GM12878 (cell line): ENCODE measurements around the gene TTC23. TPM values are rescaled to one million over a fixed set of nuclear protein-coding genes. Genes with fewer than 3 reads are reported as not detected.

Source experiments
- ATAC-seq: fragments of 200-7000 bp; cut with Tn5 transposase; 3 replicates; pipeline ENCODE4 v1.9.1; 2020; ENCODE audit warnings: mild to moderate bottlenecking, moderate library complexity
- BruUV-seq: library from RNA; stranded (reverse); fragments of 400-500 nt; replicated peaks from 2 replicates; lab custom pipeline; 2021; lab: Mats Ljungman, UMichigan
- CTCF ChIA-PET: fragments of 300-600 bp; sonication (Branson Sonifier 250); formaldehyde crosslinking; extraction: SDS; loops from one replicate; lab custom pipeline; 2021; ENCODE audit warnings: inconsistent platforms; lab: Yijun Ruan, JAX
- POLR2A ChIA-PET: fragments of 350-600 bp; formaldehyde crosslinking; extraction: SDS; loops from one replicate; lab custom pipeline; 2021; ENCODE audit warnings: inconsistent platforms; lab: Charles Lee
- RAD21 ChIA-PET: fragments of 300-600 bp; sonication (Branson Sonifier 250); formaldehyde crosslinking; loops from one replicate; lab custom pipeline; 2023; ENCODE audit warnings: antibody characterized with exemption; ENCODE audit not compliant: unreplicated experiment; lab: Charles Lee
- SMC1A ChIA-PET: fragments of 300-600 bp; sonication (Branson Sonifier 250); formaldehyde crosslinking; loops from one replicate; lab custom pipeline; 2023; ENCODE audit not compliant: unreplicated experiment, uncharacterized antibody; lab: Charles Lee
- DNase-seq: peaks from one replicate; pipeline ENCODE4 v3.0.0-alpha.2; 2011; ENCODE audit warnings: low read depth, low spot score
- FAIRE-seq: peaks from 3 replicates; lab custom pipeline; 2011; peaks lifted over from hg19 to GRCh38; lab: Jason Lieb, UNC
- H2AFZ ChIP-seq: 2 replicates; pipeline ENCODE4 v1.6.0; 2011; ENCODE audit warnings: low read depth, low read length, control low read depth; ENCODE audit not compliant: control insufficient read depth
- H3K27ac ChIP-seq: 2 replicates; pipeline ENCODE4 v1.5.1; 2011; ENCODE audit warnings: control low read depth; ENCODE audit not compliant: control insufficient read depth, insufficient read depth
- H3K27me3 ChIP-seq, 2 experiments: replicated peaks in 1 of 2; 2 replicates each; pipeline versions ENCODE4 v1.6.0 to v1.6.1; 2011; ENCODE audit warnings: low read length in 1 of 2; ENCODE audit not compliant: control insufficient read depth in 2 of 2, insufficient read depth in 2 of 2
- H3K36me3 ChIP-seq, 2 experiments: 2 replicates each; pipeline ENCODE4 v1.5.1; 2011; ENCODE audit warnings: low read length in 1 of 2; ENCODE audit not compliant: control insufficient read depth in 2 of 2, insufficient read depth in 2 of 2
- H3K4me1 ChIP-seq: 2 replicates; pipeline ENCODE4 v1.6.1; 2011; ENCODE audit warnings: mild to moderate bottlenecking, low read length, moderate library complexity, mixed read lengths; ENCODE audit not compliant: control insufficient read depth, insufficient read depth
- H3K4me2 ChIP-seq: 2 replicates; pipeline ENCODE4 v1.6.0; 2011; ENCODE audit warnings: control low read depth; ENCODE audit not compliant: control insufficient read depth, insufficient read depth
- H3K4me3 ChIP-seq: fragments of 200-600 bp; sonication (generic); 2 replicates; pipeline ENCODE4 v1.5.1; 2016
- H3K79me2 ChIP-seq: 2 replicates; pipeline ENCODE4 v1.6.0; 2011; ENCODE audit warnings: low read length; ENCODE audit not compliant: control insufficient read depth, insufficient read depth
- H3K9ac ChIP-seq: 2 replicates; pipeline ENCODE4 v1.8.0; 2011; ENCODE audit warnings: low read length, control low read depth, mixed read lengths; ENCODE audit not compliant: control insufficient read depth, insufficient read depth
- H3K9me3 ChIP-seq: replicated peaks from 3 replicates; pipeline ENCODE4 v1.5.1; 2011; ENCODE audit warnings: mild to moderate bottlenecking, low read length; ENCODE audit not compliant: control insufficient read depth, insufficient read depth
- H4K20me1 ChIP-seq: 2 replicates; pipeline ENCODE4 v1.6.0; 2011; ENCODE audit not compliant: control insufficient read depth, insufficient read depth
- BACH1 ChIP-seq: fragments of 450-650 bp; IDR thresholded peaks from 2 replicates; pipeline ENCODE4 v1.6.1; 2017; ENCODE audit warnings: mild to moderate bottlenecking, borderline replicate concordance
- CBX5 ChIP-seq: sonication (generic); IDR thresholded peaks from 2 replicates; pipeline ENCODE4 v1.6.1; 2016; ENCODE audit warnings: low read depth, moderate library complexity, mild to moderate bottlenecking, inconsistent platforms
- E2F8 ChIP-seq: fragments of 450-650 bp; IDR thresholded peaks from 2 replicates; pipeline ENCODE4 v1.6.1; 2018; ENCODE audit warnings: mild to moderate bottlenecking, low read depth, moderate library complexity; ENCODE audit not compliant: partially characterized antibody
- EP300 ChIP-seq, 2 experiments: fragments of 150-350 bp in 1 of 2; IDR thresholded peaks; 2 replicates each; pipeline ENCODE4 v1.6.1; 2011 to 2012; ENCODE audit warnings: low read depth in 2 of 2, low read length in 2 of 2, borderline replicate concordance in 1 of 2, improper control_type of control experiment in 1 of 2, inconsistent platforms in 1 of 2; ENCODE audit not compliant: control insufficient read depth in 1 of 2
- NR2C2 ChIP-seq: IDR thresholded peaks from 2 replicates; pipeline ENCODE4 v1.6.1; 2011; ENCODE audit warnings: borderline replicate concordance, low read depth; ENCODE audit not compliant: control insufficient read depth, insufficient read length
- POLR2AphosphoS5 ChIP-seq: IDR thresholded peaks from 2 replicates; pipeline ENCODE4 v1.6.1; 2011; ENCODE audit warnings: mild to moderate bottlenecking, low read length, inconsistent platforms
- RCOR1 ChIP-seq: conservative IDR thresholded peaks from 2 replicates; pipeline ENCODE4 v1.6.1; 2012; ENCODE audit warnings: low read depth, low read length, improper control_type of control experiment
- TCF3 ChIP-seq: IDR thresholded peaks from 2 replicates; pipeline ENCODE4 v1.6.1; 2012; ENCODE audit warnings: low read depth, mild to moderate bottlenecking, low read length, borderline replicate concordance; ENCODE audit not compliant: insufficient read depth
- ZNF207 ChIP-seq: fragments of 450-650 bp; IDR thresholded peaks from 2 replicates; pipeline ENCODE4 v1.6.1; 2014; ENCODE audit warnings: antibody characterized with exemption, mild to moderate bottlenecking, borderline replicate concordance
- ZZZ3 ChIP-seq: IDR thresholded peaks from 2 replicates; pipeline ENCODE4 v1.6.1; 2011; ENCODE audit warnings: low read depth; ENCODE audit not compliant: control insufficient read depth, insufficient read length
- WGBS: methylation state at CpG from one replicate; pipeline ENCODE4 v1.1.6; 2016; ENCODE audit warnings: low lambda C conversion rate; ENCODE audit not compliant: insufficient replicate concordance, insufficient coverage; ENCODE audit errors: missing lambda C conversion rate; 5-methylcytosine and 5-hydroxymethylcytosine counted together
- in situ Hi-C: fragments of 300-500 bp; cut with MboI; formaldehyde crosslinking; loops from 9 replicates; pipeline ENCODE4 v1.14.3; 2018; ENCODE audit warnings: mixed read lengths
- intact Hi-C: fragments of 100-400 bp; cut with micrococcal nuclease; formaldehyde crosslinking; loops from one replicate; pipeline ENCODE4 v1.14.2; 2022; ENCODE audit not compliant: unreplicated experiment
- polyA plus RNA-seq, 11 experiments: library from polyadenylated mRNA; depleted of rRNA in 4 of 11; unstranded in 6 of 11; stranded (reverse) in 5 of 11; fragments of >200 nt; fragmentation: Nextera tagmentation in 4 of 11; fragmentation: Illumina TruSeq in 1 of 11; extraction: Ambion mirVana in 4 of 11; extraction: Trizol in 1 of 11; gene quantifications; 1 replicate in 1 of 11; 2 replicates in 10 of 11; pipeline versions ENCODE4 v1.2.1 to v1.2.3, GENCODE V29; 2011 to 2016; ENCODE audit warnings: inconsistent platforms in 2 of 11, missing spikeins in 2 of 11, low read depth in 1 of 11
- total RNA-seq, 4 experiments: library from RNA; depleted of rRNA in 3 of 4; stranded (reverse); fragments of >200 nt in 3 of 4; fragmentation: Illumina TruSeq in 1 of 4; extraction: Trizol in 1 of 4; gene quantifications; 2 replicates each; pipeline versions ENCODE4 v1.2.1 to v1.2.3, GENCODE V29; 2013 to 2021
- TF ChIP-seq, protein P1 (sequence below): IDR thresholded peaks from 2 replicates; pipeline ENCODE4 v1.6.1; 2011; ENCODE audit warnings: low read depth, low read length, improper control_type of control experiment, borderline replicate concordance
- TF ChIP-seq, protein P2 (sequence below): fragments of 450-650 bp; IDR thresholded peaks from 2 replicates; pipeline ENCODE4 v1.6.1; 2017; ENCODE audit warnings: mild to moderate bottlenecking
- TF ChIP-seq, protein P3 (sequence below): IDR thresholded peaks from 2 replicates; pipeline ENCODE4 v1.6.1; 2012; ENCODE audit warnings: improper control_type of control experiment, low read depth, low read length; ENCODE audit not compliant: insufficient replicate concordance

The TTC23 gene
- total and polyA plus RNA-seq, 10 of the 15 experiments (the other 5 are each of a cell fraction or from before 2014, with no cell fraction given), result 1.2 to 9.0 (median 6.5) TPM

DNA sequence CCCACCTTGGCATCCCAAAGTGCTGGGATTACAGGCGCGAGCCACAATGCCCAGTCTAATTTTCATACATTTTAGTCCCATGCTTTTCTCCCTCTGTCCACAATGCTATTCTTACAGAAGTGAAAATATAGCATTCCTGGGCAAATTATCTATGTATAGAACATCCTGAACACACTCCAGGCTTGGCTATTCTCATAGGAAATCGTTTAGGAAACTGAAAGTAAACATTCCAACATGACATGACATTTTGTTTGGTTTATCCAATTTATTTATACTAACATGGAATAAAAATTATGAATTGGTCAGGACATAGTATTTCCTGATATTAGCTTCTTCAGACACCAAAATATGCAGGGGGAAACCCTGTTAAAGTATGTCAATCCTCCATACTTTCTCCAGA lies 91.9 kb downstream of the TTC23 start:
- Histone ChIP-seq H3K9ac (no peak overlapping the region), H3K4me1 (no peaks in the 10 kb centered on the region), H2AFZ (no peak overlapping the region), H4K20me1 (no peaks in the 10 kb centered on the region), H3K9me3 (no peaks in the 10 kb centered on the region), H3K4me2 (no peak overlapping the region), H3K27ac (no peak overlapping the region), H3K79me2 (no peaks in the 10 kb centered on the region), H3K36me3 (no peaks in the 10 kb centered on the region), H3K4me3 (no peak overlapping the region), H3K27me3 (no peaks in the 10 kb centered on the region)
- ChIA-PET SMC1A (interaction anchor here (0.6 to 1.5 kb wide), 2 partner anchors 10 to 86 kb away, joined by 3 read pairs; no protein-coding TSS in a partner anchor), CTCF (no interaction called here), RAD21 (no interaction called here), POLR2A (no interaction called here)
- 82% methylated on average over 3 of the region's 3 CpGs for WGBS
- FAIRE-seq, result no peak
- no peak for ATAC-seq
- TF ChIP-seq EP300 (IDR thresholded peaks at IDR 0.05; ENCODE audit: borderline replicate concordance in 1 of 2, control insufficient read depth in 1 of 2, low read depth in 2 of 2, low read length in 2 of 2) (no peak), POLR2AphosphoS5 (no peak), ZZZ3 (no peak), BACH1 (no peak), NR2C2 (no peak), RCOR1 (no peak), TCF3 (no peak), ZNF207 (no peak), E2F8 (no peak), CBX5 (no peak)
- TF ChIP-seq, protein P1, sequence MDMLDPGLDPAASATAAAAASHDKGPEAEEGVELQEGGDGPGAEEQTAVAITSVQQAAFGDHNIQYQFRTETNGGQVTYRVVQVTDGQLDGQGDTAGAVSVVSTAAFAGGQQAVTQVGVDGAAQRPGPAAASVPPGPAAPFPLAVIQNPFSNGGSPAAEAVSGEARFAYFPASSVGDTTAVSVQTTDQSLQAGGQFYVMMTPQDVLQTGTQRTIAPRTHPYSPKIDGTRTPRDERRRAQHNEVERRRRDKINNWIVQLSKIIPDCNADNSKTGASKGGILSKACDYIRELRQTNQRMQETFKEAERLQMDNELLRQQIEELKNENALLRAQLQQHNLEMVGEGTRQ, result no peak
- TF ChIP-seq, protein P2, sequence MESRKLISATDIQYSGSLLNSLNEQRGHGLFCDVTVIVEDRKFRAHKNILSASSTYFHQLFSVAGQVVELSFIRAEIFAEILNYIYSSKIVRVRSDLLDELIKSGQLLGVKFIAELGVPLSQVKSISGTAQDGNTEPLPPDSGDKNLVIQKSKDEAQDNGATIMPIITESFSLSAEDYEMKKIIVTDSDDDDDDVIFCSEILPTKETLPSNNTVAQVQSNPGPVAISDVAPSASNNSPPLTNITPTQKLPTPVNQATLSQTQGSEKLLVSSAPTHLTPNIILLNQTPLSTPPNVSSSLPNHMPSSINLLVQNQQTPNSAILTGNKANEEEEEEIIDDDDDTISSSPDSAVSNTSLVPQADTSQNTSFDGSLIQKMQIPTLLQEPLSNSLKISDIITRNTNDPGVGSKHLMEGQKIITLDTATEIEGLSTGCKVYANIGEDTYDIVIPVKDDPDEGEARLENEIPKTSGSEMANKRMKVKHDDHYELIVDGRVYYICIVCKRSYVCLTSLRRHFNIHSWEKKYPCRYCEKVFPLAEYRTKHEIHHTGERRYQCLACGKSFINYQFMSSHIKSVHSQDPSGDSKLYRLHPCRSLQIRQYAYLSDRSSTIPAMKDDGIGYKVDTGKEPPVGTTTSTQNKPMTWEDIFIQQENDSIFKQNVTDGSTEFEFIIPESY, result no peak
- TF ChIP-seq, protein P3, sequence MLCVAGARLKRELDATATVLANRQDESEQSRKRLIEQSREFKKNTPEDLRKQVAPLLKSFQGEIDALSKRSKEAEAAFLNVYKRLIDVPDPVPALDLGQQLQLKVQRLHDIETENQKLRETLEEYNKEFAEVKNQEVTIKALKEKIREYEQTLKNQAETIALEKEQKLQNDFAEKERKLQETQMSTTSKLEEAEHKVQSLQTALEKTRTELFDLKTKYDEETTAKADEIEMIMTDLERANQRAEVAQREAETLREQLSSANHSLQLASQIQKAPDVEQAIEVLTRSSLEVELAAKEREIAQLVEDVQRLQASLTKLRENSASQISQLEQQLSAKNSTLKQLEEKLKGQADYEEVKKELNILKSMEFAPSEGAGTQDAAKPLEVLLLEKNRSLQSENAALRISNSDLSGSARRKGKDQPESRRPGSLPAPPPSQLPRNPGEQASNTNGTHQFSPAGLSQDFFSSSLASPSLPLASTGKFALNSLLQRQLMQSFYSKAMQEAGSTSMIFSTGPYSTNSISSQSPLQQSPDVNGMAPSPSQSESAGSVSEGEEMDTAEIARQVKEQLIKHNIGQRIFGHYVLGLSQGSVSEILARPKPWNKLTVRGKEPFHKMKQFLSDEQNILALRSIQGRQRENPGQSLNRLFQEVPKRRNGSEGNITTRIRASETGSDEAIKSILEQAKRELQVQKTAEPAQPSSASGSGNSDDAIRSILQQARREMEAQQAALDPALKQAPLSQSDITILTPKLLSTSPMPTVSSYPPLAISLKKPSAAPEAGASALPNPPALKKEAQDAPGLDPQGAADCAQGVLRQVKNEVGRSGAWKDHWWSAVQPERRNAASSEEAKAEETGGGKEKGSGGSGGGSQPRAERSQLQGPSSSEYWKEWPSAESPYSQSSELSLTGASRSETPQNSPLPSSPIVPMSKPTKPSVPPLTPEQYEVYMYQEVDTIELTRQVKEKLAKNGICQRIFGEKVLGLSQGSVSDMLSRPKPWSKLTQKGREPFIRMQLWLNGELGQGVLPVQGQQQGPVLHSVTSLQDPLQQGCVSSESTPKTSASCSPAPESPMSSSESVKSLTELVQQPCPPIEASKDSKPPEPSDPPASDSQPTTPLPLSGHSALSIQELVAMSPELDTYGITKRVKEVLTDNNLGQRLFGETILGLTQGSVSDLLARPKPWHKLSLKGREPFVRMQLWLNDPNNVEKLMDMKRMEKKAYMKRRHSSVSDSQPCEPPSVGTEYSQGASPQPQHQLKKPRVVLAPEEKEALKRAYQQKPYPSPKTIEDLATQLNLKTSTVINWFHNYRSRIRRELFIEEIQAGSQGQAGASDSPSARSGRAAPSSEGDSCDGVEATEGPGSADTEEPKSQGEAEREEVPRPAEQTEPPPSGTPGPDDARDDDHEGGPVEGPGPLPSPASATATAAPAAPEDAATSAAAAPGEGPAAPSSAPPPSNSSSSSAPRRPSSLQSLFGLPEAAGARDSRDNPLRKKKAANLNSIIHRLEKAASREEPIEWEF, result no peak
- no peak for DNase-seq
- intact Hi-C loops, result no loop called here
- BruUV-seq, result no TSS peak
- in situ Hi-C loops, result no loop called here
